ENCODE measurements around the gene PMEPA1. TPM values are rescaled to one million over a fixed set of nuclear protein-coding genes. Genes with fewer than 3 reads are reported as not detected.

The PMEPA1 gene
- total RNA-seq, 1 experiment from 2014 or later = 10.5 TPM

DNA sequence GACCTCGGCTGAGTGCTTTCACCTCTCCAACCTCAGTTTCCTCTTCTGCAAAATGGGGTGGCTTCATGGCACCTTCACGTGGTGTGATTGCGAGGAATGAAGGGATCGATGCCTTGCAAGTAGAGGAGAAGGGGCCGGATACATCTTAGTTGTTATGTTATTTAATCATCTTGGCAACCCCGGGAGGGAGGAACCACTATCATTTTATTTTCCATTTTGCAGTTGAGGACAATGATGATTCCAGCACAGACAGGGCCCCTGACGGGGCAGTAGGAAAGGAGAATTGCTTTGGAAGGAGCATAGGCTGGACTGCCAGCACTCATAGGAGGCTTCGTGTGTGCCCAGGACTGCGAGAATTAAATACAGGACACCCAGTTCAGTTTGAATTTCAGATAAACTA, 2.5 kb upstream of the PMEPA1 start:
- DNase-seq (ENCODE audit: low spot score) = no peak

DNA sequence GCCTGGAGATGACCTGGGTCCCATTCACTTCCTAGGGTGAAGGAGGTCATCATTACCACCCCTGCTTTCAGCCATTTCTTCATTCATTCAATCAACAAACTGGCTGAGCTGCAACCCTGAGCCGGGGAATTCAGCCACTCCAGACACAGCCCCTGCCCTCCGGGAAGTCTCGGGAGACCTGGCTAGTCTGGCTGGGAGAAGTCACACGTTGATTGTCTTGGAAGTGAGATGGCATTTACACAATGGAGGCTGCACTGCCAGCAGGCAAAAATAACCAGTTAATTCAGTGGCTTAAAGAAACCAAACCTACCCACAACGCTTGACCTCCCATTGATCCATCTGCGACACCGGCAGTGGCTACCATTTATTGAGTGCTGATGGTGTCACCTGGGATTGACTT, 2.0 kb upstream of the PMEPA1 start:
- no peak for DNase-seq (ENCODE audit: low spot score)

DNA sequence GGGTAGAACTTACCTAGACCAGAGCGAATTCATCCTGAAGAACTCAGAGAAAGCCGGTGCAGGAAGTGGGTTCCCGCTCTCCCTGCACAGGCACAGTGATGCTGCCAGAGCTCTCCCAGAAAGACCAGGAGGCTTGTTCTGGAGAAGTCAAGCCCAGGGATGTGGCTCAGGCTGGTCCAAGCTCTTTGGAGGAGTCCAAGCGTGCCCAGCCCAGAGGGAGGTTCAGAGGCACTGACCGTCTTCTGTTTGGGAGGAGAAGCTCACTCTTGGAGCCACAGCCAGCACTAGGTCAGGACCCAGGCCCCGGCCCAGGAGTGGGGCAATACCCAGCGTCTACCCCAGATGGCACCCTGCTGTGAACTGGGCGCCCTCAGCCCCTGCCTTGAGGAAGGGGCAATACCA, 1.5 kb upstream of the PMEPA1 start:
- DNase-seq (ENCODE audit: low spot score) = peak; percentile 28

DNA sequence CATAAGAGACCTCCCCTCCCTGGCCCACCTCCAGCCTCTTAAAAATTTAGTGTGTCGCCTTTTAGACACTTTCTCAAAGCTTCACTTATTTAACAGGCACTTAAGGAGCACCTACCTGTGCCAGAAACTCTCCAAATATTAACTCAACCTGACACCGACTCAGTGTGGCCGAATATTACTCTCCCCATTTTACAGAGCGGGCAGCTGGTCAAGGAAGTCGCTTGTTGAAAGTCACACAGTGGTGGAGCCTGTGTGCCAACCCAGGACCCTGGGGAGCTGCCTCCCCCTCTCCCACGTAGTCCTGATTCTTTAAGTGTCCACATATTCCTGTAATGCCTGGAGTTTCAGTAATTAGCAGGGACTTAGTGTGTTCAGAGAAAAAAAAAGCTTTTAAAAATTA, 1.0 kb upstream of the PMEPA1 start:
- DNase-seq (ENCODE audit: low spot score) = no peak

DNA sequence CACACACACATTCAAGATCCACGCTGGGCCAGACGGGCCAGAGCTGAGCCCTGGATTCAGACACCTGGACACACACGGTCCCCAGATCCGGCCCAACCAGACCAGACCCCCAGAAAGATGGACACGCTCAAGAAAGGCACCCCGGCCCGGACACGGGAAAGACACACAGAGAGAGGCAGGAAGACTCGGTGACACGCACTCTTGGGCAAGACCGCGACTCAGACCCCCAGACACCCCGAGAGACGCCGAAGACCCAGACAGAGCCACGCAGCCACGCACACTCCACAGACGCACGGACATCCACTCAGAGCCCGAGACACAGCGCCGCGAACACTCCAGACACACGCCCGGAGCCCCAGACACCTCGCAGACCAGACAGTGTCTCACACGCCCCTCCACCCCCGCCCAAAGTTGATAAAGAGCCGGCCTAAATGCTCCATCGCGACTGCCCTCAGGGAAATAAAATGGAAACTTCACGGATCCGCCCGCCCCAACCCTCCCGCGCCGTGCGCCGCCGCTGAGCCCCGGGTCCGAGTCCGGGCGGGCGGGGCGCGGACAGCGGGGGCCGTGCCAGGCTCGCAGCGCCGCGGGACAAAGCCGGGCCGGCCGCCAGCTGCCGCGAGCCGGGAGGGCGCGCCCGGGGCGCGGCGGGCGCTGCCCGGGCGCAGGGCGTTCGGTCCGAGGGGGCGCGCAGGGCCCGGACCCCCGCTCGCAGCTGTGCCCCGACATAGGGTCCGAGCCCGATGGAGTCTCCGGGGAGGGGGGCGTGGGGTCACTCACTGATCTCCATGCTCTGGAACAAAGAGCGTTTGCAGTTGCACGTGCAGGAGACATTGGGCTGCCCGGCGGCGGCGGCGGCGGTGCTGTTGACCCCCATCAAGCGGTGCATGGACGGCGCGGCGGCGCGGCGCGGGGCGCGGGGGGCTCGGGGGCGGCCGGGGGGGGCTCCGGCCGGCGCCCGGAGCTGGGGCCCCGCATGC, 831 bp downstream of the PMEPA1 start:
- no peak for DNase-seq (ENCODE audit: low spot score)

DNA sequence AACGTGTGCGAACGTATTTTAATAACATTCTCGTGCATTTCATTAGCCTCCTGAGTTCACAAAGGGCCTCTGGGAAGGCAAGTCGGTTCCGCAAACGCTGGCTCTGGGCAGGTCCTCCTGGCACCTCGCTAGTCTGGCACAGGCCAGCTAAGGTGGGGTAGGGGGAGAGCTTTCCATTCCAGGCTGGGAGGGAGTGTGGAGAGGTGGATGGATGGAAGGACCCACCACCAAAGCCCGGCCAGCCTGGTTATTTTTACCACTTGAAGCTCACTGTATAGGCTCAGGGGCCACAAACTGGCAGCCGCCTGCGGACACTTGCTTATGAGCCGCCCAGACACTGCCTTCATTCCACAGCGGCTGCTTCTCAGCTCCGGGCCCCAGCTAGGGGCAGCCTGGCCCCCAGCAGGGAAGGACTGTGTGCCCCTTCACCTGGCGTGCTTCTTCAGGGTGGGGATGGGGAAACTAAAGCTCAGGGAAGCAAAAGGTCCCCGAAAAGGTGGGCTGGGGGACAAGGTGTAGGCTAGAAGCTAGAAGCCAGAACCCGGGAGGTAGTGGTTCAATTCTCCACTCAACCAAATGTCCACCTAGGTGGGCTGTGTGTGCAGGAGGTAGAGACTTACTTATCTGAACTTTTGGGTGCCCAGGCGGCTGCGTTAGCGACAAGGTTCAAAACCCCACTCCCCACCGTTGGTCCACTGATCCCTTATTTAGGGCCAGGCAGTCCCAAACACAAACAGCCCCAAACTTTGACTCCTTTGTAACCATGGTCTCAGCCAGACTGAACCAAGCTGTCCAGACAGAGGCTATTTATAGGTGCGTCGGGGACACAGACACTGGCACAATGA, 1.7 kb downstream of the PMEPA1 start:
- no peak for DNase-seq (ENCODE audit: low spot score)

DNA sequence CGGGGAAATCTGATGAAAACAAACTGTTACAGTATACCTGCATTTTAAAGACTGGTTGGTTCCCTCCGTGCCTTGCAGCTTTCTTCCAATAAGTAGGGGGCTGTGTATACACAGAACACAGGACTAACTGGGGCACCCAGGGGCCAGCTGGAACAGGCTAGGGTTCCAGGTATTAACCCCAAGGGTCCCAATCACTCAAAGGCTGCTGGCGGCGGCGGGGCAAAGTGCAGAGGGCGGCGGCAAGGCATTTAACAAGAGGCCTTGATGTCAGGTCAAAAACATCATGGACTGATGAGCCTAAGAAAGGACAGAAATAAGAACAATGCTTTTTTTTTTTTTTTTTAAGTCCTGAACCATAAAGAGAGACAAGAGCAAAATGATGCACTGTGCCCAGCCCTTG, 2.5 kb downstream of the PMEPA1 start:
- DNase-seq (ENCODE audit: low spot score) = no peak

DNA sequence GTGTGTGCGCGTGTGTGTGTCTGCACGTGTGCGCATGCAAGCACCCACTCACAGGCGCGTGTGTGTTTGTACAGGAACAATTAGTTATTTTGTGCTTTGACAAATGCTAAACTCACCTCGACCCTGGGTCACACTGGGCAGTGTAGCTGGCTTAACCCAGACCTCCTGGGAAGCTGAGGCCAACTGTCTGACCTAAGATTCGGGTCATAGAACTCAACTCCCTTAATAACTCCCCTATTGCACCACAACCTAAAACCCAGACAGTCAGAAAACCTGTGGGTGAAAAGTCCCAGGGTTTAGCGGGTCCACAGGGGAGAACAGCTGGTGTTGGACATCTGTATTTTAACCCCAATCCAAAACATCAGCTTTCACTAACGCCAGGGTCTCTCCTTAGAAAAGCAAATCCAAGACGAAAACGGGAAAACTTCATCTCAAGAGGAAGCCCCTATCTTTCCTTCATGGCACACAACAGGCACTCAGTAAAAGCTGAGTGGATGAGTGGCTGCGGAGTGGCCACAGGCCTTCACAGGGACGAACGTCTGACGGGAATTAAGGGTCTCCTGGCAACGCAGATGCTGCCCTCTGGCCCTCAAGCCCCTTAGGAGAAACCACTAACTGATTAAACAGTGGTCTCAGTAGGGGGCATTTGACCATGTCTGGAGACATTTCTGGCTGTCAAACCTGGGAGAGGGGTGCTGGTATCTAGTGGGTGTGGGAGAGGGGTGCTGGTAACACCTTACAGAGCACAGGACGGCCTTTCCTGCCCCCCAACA, 4.5 kb downstream of the PMEPA1 start:
- no peak for DNase-seq (ENCODE audit: low spot score)

DNA sequence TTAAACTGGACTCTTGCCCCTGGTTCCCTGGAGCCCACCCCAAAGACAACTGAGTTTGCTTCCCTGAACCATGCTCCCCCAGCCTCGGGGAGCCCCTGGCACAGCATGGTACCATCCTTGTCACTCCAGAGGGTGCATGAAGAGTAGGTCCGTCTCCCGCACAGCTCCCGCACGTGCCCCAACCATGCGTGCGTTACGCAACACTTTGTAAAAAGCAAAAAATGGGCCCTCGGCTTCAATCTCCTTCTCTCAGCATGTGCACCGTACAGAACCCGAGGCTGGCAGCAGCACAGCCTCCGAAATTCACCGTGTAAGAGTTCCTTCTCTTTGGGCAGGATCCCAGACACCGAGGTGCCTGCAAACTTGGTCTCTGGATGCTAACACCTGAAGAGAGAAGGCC, 5.6 kb downstream of the PMEPA1 start:
- no peak for DNase-seq (ENCODE audit: low spot score)

DNA sequence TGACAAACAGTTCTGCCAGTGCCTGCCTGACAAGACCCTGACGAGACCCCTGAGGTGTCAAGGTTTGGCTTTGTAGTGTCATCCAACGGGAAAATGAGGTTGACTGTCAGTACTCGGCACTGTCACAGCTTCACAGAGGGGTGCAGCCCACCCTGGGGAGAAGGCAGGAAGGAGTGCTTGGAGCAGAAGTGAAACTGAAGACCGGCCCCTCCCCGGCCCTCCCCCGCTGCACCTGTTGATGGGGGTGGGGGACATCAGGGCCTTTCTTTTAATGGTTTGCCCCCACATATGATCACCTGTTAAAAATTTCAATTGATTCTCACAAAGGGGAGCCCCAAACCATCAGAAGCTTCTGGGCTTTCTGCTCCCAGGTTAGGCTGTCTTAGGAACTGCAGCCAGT, 6.8 kb downstream of the PMEPA1 start:
- DNase-seq (ENCODE audit: low spot score) = no peak

DNA sequence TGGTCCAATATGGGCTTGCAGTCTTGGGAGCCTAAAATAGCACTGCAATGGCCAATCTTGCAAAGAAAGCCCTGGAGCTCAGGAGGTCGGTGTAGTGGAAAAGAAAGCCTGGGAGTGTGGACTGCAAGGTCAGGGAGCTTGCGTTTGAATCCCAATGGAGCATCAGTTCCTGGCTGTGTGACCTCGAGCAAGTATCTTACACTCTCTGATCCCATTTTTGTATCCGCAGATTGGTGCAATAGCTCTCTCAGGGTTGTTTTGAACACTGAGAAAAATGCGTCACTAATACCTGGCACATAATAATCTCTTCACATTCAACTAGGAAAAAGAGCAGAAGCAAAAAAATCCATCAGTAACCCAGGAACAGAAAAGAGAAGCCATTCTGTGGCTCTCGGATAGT, 7.3 kb downstream of the PMEPA1 start:
- DNase-seq (ENCODE audit: low spot score) = no peak

DNA sequence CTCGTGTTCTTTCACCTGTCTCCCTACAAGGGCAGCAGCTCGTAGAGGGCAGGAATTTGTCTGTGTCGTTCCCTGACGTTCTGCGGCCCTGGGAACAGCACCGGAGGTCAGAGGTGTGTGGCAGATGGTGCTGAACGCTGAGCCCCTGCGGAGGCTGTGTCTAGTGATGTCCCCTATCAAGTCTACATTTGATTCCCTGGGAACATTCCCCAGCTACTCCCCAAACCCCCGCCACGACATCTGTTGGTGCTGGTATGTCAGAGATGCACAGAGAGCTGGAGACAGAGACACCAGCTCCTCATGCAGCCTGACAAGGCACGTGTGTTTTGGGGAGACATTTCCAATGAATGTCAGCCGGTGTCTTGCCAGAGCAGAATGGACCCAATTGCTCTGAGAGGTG, 7.7 kb downstream of the PMEPA1 start:
- DNase-seq (ENCODE audit: low spot score) = no peak

DNA sequence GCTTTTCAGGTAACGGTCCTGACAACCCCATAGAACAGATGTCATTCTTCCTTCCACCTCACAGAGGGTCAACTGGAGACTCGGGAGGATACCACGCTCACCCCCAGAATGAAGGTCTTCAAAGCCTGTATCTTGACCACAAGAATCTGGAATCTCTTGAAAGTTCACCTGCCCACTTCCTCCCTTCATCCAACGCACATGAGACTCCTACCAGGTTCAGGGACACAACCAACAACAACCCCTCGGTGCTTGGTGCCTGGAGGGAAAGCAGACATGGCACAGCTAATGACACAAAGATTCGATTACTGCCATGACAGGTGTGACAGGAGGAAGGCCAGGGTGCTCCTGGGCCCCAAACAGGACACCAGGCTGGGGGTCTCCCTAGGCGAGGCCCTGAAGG, 8.2 kb downstream of the PMEPA1 start:
- DNase-seq (ENCODE audit: low spot score) = no peak

DNA sequence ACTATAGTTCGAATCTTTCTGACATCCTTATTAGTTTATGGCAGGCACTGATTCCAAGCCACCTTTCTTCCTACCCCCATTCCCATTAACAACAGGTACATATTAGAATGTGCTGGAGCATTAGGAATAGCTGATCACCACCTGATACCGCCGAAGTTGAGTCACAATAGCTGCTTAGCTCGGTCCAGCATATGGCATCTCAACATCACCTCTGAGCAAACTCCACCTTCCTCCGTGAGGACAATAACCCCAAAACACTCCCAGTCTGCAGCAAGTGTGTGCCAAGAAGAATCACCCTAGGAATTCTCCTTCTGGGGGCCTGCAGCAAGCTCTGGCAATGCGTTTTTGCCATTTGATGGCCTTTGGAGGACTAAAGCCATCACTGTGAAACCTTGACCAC, 8.7 kb downstream of the PMEPA1 start:
- no peak for DNase-seq (ENCODE audit: low spot score)

DNA sequence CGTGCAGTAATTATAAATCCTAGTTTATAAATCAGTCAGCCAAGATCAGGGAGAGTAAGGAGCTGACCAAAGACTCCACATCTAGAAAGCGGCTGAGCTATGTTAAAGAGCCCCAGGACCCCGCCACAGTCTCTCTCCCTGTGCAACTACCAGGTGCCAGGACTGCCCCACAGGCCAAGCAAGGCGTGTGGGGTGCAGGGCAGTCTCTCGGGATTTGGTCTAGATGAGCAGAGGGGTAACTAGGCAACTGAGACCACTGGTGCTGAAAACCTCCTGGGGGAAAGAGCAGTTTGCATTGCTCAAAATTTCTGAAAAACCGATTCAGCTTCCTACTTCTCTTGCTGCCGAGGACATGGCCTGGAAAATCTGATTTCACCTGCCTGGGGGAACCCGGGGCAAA, 10.4 kb downstream of the PMEPA1 start:
- DNase-seq (ENCODE audit: low spot score) = no peak

DNA sequence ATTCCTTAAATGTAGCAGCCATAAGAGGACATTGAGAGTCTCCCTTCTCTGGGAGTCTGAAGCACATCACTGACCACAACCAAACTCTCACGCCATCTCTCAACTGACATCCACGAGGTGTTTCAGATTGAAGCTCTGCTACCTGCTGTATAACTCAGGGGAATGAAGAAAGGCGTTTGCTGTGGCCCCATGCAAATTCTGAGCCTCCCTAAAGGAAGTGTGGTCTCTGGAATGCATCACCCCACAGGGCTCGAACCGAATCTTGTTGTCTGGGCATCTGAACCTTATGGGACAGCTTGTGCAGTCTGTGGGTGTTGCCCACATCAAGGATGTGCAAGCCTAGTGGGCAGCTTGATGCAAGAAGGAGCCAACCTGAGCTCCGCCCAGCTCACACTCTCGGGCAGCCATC, 10.9 kb downstream of the PMEPA1 start:
- DNase-seq (ENCODE audit: low spot score) = peak; percentile 90

DNA sequence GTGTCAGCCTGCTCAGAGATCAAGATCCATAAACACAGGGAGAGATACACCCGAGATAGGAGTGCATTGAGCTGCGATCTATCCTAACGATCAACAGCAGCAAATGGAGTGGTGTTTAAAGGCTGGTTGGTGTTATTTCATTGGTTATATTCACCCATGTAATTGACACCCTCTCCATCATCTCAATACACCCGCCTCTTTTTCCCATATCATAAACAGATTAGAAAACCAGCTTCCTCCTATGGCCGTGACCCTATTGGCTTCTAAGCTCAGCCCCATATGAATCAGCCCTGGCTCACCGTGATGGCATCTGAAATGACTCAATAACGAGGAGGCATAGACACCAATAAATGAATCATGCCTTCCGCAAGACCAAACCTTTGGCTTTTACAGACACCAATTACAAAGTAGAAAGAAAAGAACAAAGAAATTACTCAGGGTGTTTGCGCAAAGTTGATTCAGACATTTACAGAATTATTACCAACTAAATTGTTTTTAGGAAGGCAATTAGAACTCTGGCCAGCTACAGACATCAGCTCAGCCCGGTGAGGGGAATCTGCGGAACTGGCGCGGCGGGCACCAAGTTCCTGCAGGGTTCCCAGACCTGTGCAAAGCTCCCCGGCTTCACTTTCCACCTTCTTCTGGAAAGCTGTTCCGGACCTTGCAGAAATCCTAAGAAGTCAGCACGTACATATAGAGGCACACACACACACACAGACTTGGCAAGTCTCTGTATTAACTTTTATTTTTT, 11.5 kb downstream of the PMEPA1 start:
- peak; percentile 99 for DNase-seq (ENCODE audit: low spot score)

DNA sequence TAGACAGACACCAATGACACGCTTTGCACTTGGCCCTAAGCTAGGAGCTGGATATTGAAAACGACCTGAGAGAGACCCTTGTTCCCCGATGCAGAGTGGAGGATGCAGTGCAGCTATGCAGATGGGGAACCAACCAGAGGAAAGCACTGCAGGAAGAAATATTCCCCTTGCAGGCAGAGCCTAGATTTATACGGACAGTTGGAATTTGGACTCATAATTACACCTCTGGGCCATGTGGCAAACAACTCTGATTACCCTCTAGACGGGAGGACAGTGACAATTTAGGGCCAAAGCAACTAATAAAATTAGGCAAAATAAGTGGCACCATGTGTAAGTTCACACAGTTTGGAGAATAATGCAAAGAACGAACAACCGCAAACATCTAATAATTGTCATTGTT, 12.3 kb downstream of the PMEPA1 start:
- peak; percentile 36 for DNase-seq (ENCODE audit: low spot score)

DNA sequence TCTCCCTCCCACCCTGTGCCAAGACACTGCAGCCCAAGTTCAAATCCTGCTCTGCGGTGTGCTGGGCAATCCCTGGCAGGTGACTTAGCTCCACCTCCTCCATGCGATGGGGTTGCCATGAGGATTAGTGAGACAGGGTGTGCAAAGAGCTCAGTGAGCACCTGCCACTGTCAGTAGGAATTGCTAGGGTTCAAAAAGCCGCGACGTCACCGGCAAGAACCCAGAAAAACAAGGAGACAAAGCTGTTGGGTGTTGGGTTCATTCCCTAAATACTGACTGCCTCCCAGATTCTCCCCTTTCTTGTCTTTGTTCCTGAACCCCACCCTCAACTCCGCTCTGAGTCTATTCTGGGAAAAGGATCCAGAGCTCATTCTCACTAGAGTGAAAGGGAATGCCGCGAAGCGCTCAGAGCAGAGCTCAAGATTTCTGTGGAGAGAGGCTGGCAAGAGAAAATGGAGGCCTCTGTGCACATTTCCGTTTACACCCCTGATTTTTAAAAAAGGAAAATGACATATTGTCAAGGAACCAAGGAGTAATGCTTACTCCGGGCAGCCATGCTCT, 13.3 kb downstream of the PMEPA1 start:
- DNase-seq (ENCODE audit: low spot score) = no peak

DNA sequence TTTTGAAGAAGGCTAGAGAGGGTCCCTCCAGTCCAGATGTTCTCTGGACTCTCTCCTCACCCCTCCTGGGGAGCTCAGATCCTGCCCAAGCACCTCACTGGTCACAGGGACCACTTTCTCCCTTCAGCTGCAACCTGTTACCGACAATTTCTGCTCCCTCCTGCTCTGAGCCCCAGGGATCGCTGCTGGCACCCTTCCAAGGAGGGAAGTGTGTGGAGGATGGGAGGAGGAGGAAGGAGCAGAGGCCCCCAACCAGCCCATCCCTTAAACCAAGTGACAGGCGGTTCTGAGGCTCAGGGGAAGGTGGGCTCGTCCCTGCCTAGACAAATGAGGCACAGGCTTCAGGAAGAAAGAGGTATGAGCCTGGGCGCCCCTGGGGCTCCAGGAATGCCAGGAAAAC, 13.9 kb downstream of the PMEPA1 start:
- DNase-seq (ENCODE audit: low spot score) = no peak

DNA sequence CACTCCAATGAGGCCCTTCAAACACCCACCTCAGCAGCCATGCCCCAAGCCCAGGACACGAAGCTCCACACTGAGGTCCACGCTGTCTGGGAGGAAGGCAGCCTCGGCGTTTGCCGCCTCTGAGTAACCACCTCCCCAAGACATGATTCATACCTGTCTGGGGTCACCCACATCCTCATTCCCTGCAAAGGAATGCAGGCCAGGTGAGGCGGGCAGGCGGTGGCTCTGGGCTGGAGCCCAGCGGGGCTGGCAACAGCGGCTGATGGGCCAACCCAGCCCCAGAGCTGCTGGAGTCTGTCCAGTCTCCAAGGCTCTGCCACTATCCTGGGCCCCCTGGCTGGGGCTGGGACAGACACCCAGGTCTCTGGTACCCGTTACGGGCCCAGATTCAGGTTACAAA, 14.8 kb downstream of the PMEPA1 start:
- peak; percentile 88 for DNase-seq (ENCODE audit: low spot score)

Measured in A172 (cell line).